Astrocyte (in vitro differentiated cells and primary cell): ENCODE results near the gene TSACC. TPM values are rescaled to one million over a fixed set of nuclear protein-coding genes. Genes with fewer than 3 reads are reported as not detected.

Experiments used
- DNase-seq: peaks from one replicate; pipeline ENCODE4 v3.0.0-alpha.2; 2010; ENCODE audit warnings: low read depth
- FAIRE-seq: peaks from 2 replicates; lab custom pipeline; 2011; peaks lifted over from hg19 to GRCh38; lab: Jason Lieb, UNC
- H2AFZ ChIP-seq: 2 replicates; pipeline ENCODE4 v1.6.0; 2012; ENCODE audit warnings: low read depth, low read length, inconsistent platforms
- H3K27ac ChIP-seq: 2 replicates; pipeline ENCODE4 v1.5.1; 2011; ENCODE audit warnings: low read depth, low read length, inconsistent platforms
- H3K27me3 ChIP-seq: 2 replicates; pipeline ENCODE4 v1.6.0; 2011; ENCODE audit warnings: low read length, inconsistent platforms; ENCODE audit not compliant: insufficient read depth
- H3K36me3 ChIP-seq: 2 replicates; pipeline ENCODE4 v1.5.1; 2011; ENCODE audit warnings: low read length, inconsistent platforms; ENCODE audit not compliant: insufficient read depth
- H3K4me1 ChIP-seq: 2 replicates; pipeline ENCODE4 v1.5.1; 2011; ENCODE audit warnings: low read length, inconsistent platforms; ENCODE audit not compliant: insufficient read depth
- H3K4me2 ChIP-seq: 2 replicates; pipeline ENCODE4 v1.6.0; 2012; ENCODE audit warnings: low read length, inconsistent platforms
- H3K4me3 ChIP-seq: 2 replicates; pipeline ENCODE4 v1.5.1; 2011; ENCODE audit warnings: low read depth, mild to moderate bottlenecking, low read length, inconsistent platforms; ENCODE audit not compliant: insufficient read depth
- H3K79me2 ChIP-seq: 2 replicates; pipeline ENCODE4 v1.6.0; 2012; ENCODE audit warnings: mild to moderate bottlenecking, low read length, inconsistent platforms; ENCODE audit not compliant: insufficient read depth
- H3K9ac ChIP-seq: 2 replicates; pipeline ENCODE4 v1.6.0; 2012; ENCODE audit warnings: mild to moderate bottlenecking, low read length, inconsistent platforms
- H3K9me3 ChIP-seq: 2 replicates; pipeline ENCODE4 v1.5.1; 2012; ENCODE audit warnings: low read depth, mild to moderate bottlenecking, low read length, inconsistent platforms; ENCODE audit not compliant: insufficient read depth
- H4K20me1 ChIP-seq: 2 replicates; pipeline ENCODE4 v1.6.0; 2012; ENCODE audit warnings: low read length, inconsistent platforms; ENCODE audit not compliant: insufficient read depth
- H3K27ac Mint-ChIP-seq: one replicate; pipeline ENCODE4 v1.8.0; 2021; ENCODE audit warnings: mild to moderate bottlenecking, mixed read lengths; ENCODE audit not compliant: unreplicated experiment
- H3K27me3 Mint-ChIP-seq: one replicate; pipeline ENCODE4 v1.8.0; 2021; ENCODE audit warnings: low read depth, mixed read lengths; ENCODE audit not compliant: unreplicated experiment
- H3K36me3 Mint-ChIP-seq: one replicate; pipeline ENCODE4 v1.8.0; 2021; ENCODE audit warnings: low read depth, mixed read lengths; ENCODE audit not compliant: unreplicated experiment
- H3K4me1 Mint-ChIP-seq: one replicate; pipeline ENCODE4 v1.8.0; 2021; ENCODE audit warnings: low read depth, mixed read lengths; ENCODE audit not compliant: unreplicated experiment
- H3K4me3 Mint-ChIP-seq: one replicate; pipeline ENCODE4 v1.8.0; 2021; ENCODE audit warnings: mild to moderate bottlenecking, moderate library complexity, mixed read lengths; ENCODE audit not compliant: unreplicated experiment
- H3K9me3 Mint-ChIP-seq: one replicate; pipeline ENCODE4 v1.8.0; 2021; ENCODE audit warnings: mild to moderate bottlenecking, mixed read lengths; ENCODE audit not compliant: unreplicated experiment
- CTCF ChIP-seq: IDR thresholded peaks from 2 replicates; pipeline ENCODE4 v1.5.1; 2011; ENCODE audit warnings: low read depth, mild to moderate bottlenecking, inconsistent platforms, low read length, moderate library complexity; ENCODE audit not compliant: insufficient read depth
- EZH2 ChIP-seq: IDR thresholded peaks from 2 replicates; pipeline ENCODE4 v1.6.1; 2012; ENCODE audit warnings: mild to moderate bottlenecking, low read length, inconsistent platforms; ENCODE audit not compliant: insufficient read depth
- total RNA-seq: library from RNA; stranded (reverse); gene quantifications from 2 replicates; pipeline ENCODE4 v1.2.1, GENCODE V29; 2021

TSACC gene
- total RNA-seq, 1 donor from 2014 or later: 1.0 TPM

- Histone ChIP-seq H3K4me3 (no peak overlapping the region), H2AFZ (no peak overlapping the region), H4K20me1 (no peaks in the 10 kb centered on the region), H3K4me2 (no peak overlapping the region), H3K36me3 (no peaks in the 10 kb centered on the region), H3K27me3 (peaks cover 21% of the 10 kb centered on the region), H3K9me3 (no peaks in the 10 kb centered on the region), H3K79me2 (no peaks in the 10 kb centered on the region), H3K27ac (no peak overlapping the region), H3K4me1 (peaks cover 8% of the 10 kb centered on the region), H3K9ac (no peak overlapping the region)
- Mint-ChIP-seq H3K4me1 (peaks cover 12% of the 10 kb centered on the region), H3K27ac (no peak overlapping the region), H3K36me3 (peaks cover 13% of the 10 kb centered on the region), H3K4me3 (peak overlapping the region; percentile 27), H3K27me3 (peaks cover 58% of the 10 kb centered on the region), H3K9me3 (peaks cover 16% of the 10 kb centered on the region)
- TF ChIP-seq CTCF: no peak
- TF ChIP-seq EZH2: no peak
- FAIRE-seq (no peak), DNase-seq (no peak)
Observed at GRCh38 chr1:156367383-156368156, 29.2 kb downstream of the TSACC start.

GRCh38 chr1:156368157-156368658 lies 29.9 kb downstream of the TSACC start:
- FAIRE-seq (no peak), DNase-seq (no peak)
- Histone ChIP-seq H2AFZ (no peak overlapping the region), H3K36me3 (no peaks in the 10 kb centered on the region), H3K9me3 (no peaks in the 10 kb centered on the region), H3K9ac (no peak overlapping the region), H3K4me1 (peaks cover 8% of the 10 kb centered on the region), H3K4me3 (no peak overlapping the region), H3K27me3 (peaks cover 21% of the 10 kb centered on the region), H3K4me2 (no peak overlapping the region), H4K20me1 (no peaks in the 10 kb centered on the region), H3K79me2 (no peaks in the 10 kb centered on the region), H3K27ac (no peak overlapping the region)
- peaks cover 64% of the 10 kb centered on the region for H3K27me3 Mint-ChIP-seq
- TF ChIP-seq CTCF (no peak), EZH2 (no peak)
- H3K9me3 Mint-ChIP-seq: peaks cover 16% of the 10 kb centered on the region
- no peak overlapping the region for H3K27ac Mint-ChIP-seq
- H3K4me1 Mint-ChIP-seq: peaks cover 12% of the 10 kb centered on the region
- H3K36me3 Mint-ChIP-seq: peaks cover 13% of the 10 kb centered on the region
- no peak overlapping the region for H3K4me3 Mint-ChIP-seq
